Measurements from ENCODE around the gene RPL23. TPM values are rescaled to one million over a fixed set of nuclear protein-coding genes. Genes with fewer than 3 reads are reported as not detected.

Gene RPL23
- polyA plus RNA-seq, 1 of the 3 experiments (the other 2 are of a cell fraction), result 2,658 TPM

DNA sequence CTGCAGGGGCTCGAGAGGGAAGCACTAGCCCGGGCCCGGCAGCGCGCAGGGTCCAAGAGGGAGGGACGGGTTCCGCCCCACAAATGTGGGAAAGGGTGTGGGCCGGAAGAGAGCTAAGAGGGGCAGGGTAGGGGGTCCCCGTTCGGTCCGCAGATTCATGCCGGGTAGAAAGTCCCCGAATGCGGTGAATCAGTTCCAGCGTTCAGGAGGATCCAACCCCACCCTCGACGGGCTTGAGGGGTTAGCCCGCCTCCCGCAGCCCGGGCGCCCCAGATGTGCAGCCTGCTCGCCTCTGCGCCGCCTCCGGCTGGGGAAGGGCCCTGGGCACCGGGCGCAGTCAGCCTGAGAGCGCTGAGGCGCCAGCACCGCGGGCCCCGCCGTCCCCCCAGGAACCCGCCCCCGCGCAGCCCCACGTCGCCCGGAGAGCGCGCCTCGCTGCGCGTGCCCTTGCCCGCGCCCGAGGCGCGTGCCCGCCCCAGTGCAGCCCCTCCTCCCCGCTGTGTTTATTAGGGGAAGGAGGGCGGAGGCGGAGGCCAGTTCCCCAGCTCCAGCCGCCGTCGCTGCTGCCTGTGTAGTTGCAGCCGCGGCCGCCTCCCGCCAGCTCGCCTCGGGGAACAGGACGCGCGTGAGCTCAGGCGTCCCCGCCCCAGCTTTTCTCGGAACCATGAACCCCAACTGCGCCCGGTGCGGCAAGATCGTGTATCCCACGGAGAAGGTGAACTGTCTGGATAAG is 16.2 kb upstream of the RPL23 start, which contains the start of gene LASP1:
TSS of gene LASP1 (plus strand) at position 533 of the 733 bp plus-strand sequence. CDS start at position 665, 132 bp downstream.
- POLR2A ChIA-PET, result interaction anchor here (0.5 to 3.8 kb wide), 16 partner anchors 13 to 1070 kb away, joined by 3 to 41 read pairs (median 4); partner anchors contain the start of genes CWC25, LASP1NB, PIP4K2B and RPL19
- peaks cover 6 to 14% of the 10 kb centered on the region in 2 experiments for H3K36me3 ChIP-seq (replicated peaks in 1 of 2; ENCODE audit: control insufficient read depth in 1 of 2, insufficient read depth in 2 of 2, low read length in 1 of 2)
- peaks cover 24% of the 10 kb centered on the region for H3F3A ChIP-seq (replicated peaks; ENCODE audit: insufficient read depth)
- H3K9me2 ChIP-seq, result no peaks in the 10 kb centered on the region
- H3K4me2 ChIP-seq, result peak within 1 kb of the TSS; percentile 95
- DNase-seq, result peak; percentile 96
- TF ChIP-seq NRF1 (IDR thresholded peaks at IDR 0.05; ENCODE audit: low read depth, low read length) (peak; percentile 53; the same call in 1 of the 2 replicates), EP300 (IDR thresholded peaks at IDR 0.05; ENCODE audit: borderline replicate concordance in 1 of 2, low read depth in 1 of 2, low read length in 1 of 2) (0 out of 4 replicates have a peak, but pooled peaks of 1 of the 2 experiments have one; percentile 2), TEAD4 (IDR thresholded peaks at IDR 0.05; ENCODE audit: borderline replicate concordance, insufficient read depth) (no peak), POLR2AphosphoS5 (IDR thresholded peaks at IDR 0.05; ENCODE audit: low read depth, low read length) (peak; percentile 98), MXI1 (IDR thresholded peaks at IDR 0.05; ENCODE audit: low read depth, low read length) (0 out of 2 replicates have a peak, but pooled peaks have one; percentile 33), CHD2 (IDR thresholded peaks at IDR 0.05; ENCODE audit: low read length, partially characterized antibody) (peak; percentile 30), TAF1 (IDR thresholded peaks at IDR 0.05; ENCODE audit: borderline replicate concordance, low read depth, low read length) (peak; percentile 95), RFX5 (IDR thresholded peaks at IDR 0.05; ENCODE audit: low read length) (no peak), GATA2 (CRISPR knock-in tag; IDR thresholded peaks at IDR 0.05) (no peak), SIN3A (IDR thresholded peaks at IDR 0.05; ENCODE audit: borderline replicate concordance, low read depth, low read length) (peak; percentile 92; the same call in 1 of the 2 replicates)
- TF ChIP-seq, protein P1, sequence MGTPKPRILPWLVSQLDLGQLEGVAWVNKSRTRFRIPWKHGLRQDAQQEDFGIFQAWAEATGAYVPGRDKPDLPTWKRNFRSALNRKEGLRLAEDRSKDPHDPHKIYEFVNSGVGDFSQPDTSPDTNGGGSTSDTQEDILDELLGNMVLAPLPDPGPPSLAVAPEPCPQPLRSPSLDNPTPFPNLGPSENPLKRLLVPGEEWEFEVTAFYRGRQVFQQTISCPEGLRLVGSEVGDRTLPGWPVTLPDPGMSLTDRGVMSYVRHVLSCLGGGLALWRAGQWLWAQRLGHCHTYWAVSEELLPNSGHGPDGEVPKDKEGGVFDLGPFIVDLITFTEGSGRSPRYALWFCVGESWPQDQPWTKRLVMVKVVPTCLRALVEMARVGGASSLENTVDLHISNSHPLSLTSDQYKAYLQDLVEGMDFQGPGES (IDR thresholded peaks at IDR 0.05; ENCODE audit: low read depth, low read length), result no peak
- TF ChIP-seq, protein P2, sequence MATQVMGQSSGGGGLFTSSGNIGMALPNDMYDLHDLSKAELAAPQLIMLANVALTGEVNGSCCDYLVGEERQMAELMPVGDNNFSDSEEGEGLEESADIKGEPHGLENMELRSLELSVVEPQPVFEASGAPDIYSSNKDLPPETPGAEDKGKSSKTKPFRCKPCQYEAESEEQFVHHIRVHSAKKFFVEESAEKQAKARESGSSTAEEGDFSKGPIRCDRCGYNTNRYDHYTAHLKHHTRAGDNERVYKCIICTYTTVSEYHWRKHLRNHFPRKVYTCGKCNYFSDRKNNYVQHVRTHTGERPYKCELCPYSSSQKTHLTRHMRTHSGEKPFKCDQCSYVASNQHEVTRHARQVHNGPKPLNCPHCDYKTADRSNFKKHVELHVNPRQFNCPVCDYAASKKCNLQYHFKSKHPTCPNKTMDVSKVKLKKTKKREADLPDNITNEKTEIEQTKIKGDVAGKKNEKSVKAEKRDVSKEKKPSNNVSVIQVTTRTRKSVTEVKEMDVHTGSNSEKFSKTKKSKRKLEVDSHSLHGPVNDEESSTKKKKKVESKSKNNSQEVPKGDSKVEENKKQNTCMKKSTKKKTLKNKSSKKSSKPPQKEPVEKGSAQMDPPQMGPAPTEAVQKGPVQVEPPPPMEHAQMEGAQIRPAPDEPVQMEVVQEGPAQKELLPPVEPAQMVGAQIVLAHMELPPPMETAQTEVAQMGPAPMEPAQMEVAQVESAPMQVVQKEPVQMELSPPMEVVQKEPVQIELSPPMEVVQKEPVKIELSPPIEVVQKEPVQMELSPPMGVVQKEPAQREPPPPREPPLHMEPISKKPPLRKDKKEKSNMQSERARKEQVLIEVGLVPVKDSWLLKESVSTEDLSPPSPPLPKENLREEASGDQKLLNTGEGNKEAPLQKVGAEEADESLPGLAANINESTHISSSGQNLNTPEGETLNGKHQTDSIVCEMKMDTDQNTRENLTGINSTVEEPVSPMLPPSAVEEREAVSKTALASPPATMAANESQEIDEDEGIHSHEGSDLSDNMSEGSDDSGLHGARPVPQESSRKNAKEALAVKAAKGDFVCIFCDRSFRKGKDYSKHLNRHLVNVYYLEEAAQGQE (IDR thresholded peaks at IDR 0.05; ENCODE audit: low read depth, low read length), result peak; percentile 19; the same call in 1 of the 2 replicates
- TF ChIP-seq, protein P3, sequence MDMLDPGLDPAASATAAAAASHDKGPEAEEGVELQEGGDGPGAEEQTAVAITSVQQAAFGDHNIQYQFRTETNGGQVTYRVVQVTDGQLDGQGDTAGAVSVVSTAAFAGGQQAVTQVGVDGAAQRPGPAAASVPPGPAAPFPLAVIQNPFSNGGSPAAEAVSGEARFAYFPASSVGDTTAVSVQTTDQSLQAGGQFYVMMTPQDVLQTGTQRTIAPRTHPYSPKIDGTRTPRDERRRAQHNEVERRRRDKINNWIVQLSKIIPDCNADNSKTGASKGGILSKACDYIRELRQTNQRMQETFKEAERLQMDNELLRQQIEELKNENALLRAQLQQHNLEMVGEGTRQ (IDR thresholded peaks at IDR 0.05; ENCODE audit: borderline replicate concordance, low read depth, low read length), result no peak
- TF ChIP-seq, protein P4, sequence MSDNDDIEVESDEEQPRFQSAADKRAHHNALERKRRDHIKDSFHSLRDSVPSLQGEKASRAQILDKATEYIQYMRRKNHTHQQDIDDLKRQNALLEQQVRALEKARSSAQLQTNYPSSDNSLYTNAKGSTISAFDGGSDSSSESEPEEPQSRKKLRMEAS (IDR thresholded peaks at IDR 0.05; ENCODE audit: low read depth), result peak; percentile 64; the same call in 1 of the 2 replicates
- TF ChIP-seq, protein P5, sequence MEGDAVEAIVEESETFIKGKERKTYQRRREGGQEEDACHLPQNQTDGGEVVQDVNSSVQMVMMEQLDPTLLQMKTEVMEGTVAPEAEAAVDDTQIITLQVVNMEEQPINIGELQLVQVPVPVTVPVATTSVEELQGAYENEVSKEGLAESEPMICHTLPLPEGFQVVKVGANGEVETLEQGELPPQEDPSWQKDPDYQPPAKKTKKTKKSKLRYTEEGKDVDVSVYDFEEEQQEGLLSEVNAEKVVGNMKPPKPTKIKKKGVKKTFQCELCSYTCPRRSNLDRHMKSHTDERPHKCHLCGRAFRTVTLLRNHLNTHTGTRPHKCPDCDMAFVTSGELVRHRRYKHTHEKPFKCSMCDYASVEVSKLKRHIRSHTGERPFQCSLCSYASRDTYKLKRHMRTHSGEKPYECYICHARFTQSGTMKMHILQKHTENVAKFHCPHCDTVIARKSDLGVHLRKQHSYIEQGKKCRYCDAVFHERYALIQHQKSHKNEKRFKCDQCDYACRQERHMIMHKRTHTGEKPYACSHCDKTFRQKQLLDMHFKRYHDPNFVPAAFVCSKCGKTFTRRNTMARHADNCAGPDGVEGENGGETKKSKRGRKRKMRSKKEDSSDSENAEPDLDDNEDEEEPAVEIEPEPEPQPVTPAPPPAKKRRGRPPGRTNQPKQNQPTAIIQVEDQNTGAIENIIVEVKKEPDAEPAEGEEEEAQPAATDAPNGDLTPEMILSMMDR (IDR thresholded peaks at IDR 0.05), result no peak
- 1% methylated on average over 17 of the region's 73 CpGs for WGBS (ENCODE audit: low lambda C conversion rate)
- peak within 1 kb of the TSS; percentile 94 to 97 for H3K4me3 ChIP-seq (ENCODE audit: low read depth in 2 of 2, low read length in 1 of 2)
- H3K27ac ChIP-seq (ENCODE audit: low read depth in 2 of 2, low read length in 1 of 2), result peak within 1 kb of the TSS; percentile 89 to 96
- H3K9me3 ChIP-seq, result no peaks in the 10 kb centered on the region
- H3K27me3 ChIP-seq (ENCODE audit: insufficient read depth), result no peaks in the 10 kb centered on the region
- peaks cover 48% of the 10 kb centered on the region for H3K79me2 ChIP-seq (ENCODE audit: insufficient read depth)
- H4K20me1 ChIP-seq (ENCODE audit: insufficient read depth), result peaks cover 36% of the 10 kb centered on the region
- H2AFZ ChIP-seq (ENCODE audit: low read depth), result peak within 1 kb of the TSS; percentile 88
- CTCF ChIA-PET, result interaction anchor here (0.6 to 3.8 kb wide), 10 partner anchors 12 to 707 kb away, joined by 3 to 16 read pairs (median 3); no protein-coding TSS in a partner anchor
- H3K9ac ChIP-seq, result peak within 1 kb of the TSS; percentile 96
- peaks cover 22 to 35% of the 10 kb centered on the region in 2 experiments; a peak in 3 of 4 replicates for H3K4me1 ChIP-seq (ENCODE audit: control insufficient read depth in 1 of 2, insufficient read depth in 2 of 2, low read depth in 1 of 2, low read length in 1 of 2)
